PC-3 (cell line): ENCODE measurements around the gene SRGN.

Experiments
- CTCF ChIP-seq: fragments of 300-600 bp; sonication (generic); conservative IDR thresholded peaks from 2 replicates; pipeline ENCODE4 v1.5.1; 2017; ENCODE audit warnings: antibody characterized with exemption, low read depth, mild to moderate bottlenecking, low read length
- EZH2 ChIP-seq: fragments of 300-600 bp; sonication (generic); IDR thresholded peaks from one replicate; pipeline ENCODE4 v1.6.1; 2017; ENCODE audit warnings: antibody characterized with exemption, mild to moderate bottlenecking, low read length; ENCODE audit not compliant: unreplicated experiment

GRCh38 chr10:69073026-69073425, 14.9 kb upstream of the SRGN start:
- no peak for TF ChIP-seq CTCF
- no peak for TF ChIP-seq EZH2
